ENCODE measurements around the gene AKIRIN2.
"Not testable (repeated sequence)": the region's sequence is repeated elsewhere in the genome, so short reads cannot be mapped to it uniquely, and the experiment has no call there.

Gene AKIRIN2

DNA sequence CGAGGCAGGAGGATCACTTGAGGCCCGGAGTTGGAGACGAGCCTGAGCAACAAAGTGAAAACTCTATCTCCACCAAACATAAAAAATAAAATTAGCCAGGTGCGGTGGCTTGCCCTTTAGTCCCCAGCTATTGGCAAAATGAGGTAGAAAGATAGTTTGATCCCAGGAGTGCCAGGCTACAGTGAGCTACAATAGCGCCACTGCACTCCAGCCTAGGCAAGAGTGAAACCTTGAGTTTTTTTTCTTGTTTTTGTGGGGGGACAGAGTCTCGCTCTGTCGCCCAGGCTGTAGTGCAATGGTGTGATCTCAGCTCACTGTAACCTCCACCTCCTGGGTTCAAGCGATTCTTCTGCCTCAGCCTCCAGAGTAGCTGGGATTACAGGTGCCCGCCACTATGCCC lies 14.1 kb downstream of the AKIRIN2 start:
- not testable (repeated sequence) for DNase-seq (ENCODE audit: extremely low read depth in 1 of 2, low read depth in 1 of 2)

- no peak for DNase-seq (ENCODE audit: extremely low read depth in 1 of 2, low read depth in 1 of 2)
Measured at GRCh38 chr6:87687296-87687695, 14.7 kb downstream of the AKIRIN2 start.

DNA sequence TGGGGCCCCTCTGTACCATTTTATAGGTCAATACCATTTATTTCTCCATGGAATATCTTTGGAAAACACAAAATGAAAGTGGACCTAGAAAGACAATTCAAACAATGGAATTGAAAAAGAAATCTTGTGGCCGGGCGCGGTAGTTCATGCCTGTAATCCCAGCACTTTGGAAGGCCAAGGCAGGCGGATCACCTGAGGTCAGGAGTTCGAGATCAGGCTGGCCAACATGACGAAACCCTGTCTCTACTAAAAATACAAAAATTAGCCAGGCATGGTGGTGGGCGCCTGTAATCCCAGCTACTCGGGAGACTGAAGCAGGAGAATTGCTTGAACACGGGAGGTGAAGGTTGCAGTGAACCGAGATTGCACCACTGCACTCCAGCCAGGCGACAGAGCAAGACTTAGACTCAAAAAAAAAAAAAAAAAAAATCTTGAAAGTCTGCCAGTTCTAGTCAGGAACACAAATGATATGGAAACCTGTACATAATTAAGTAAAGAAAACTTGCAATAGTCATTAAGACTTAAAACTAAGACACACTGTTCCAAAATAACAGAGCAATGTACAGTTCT lies 15.3 kb downstream of the AKIRIN2 start:
- DNase-seq (ENCODE audit: extremely low read depth in 1 of 2, low read depth in 1 of 2) = not testable (repeated sequence)

DNA sequence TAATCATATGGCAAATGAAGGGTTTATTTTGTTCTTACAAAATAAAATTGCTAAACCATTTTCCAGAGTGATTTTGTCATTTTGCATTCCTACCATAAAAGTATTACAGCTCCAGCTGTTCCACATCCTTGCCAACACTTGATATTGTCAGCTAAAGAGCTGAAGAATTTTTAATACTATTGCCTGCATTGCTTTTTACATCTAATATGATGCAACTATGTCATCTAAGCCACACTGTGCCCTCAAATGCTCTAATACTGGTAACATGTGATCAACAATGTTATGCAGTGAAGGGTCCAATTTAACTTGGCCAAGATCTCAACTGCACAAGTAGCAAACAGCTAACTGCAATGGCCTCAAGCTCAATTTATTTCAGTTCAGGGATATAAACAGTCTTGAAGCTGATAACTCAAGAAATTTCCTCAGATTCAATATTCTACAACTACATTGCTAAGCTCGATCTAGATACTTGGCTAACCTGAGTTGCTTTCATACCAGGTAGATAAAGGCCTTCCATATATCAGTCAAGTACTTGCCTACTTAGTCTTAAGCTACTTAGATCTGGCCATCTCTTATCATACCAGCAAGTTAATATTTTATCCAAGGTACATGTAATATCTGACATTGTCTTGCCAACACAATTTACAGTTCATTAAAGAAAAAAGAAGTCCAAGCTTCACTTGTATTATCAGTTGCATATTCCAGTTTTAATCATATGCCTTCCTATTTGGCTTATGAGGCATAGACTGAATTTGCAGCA lies 17.0 kb downstream of the AKIRIN2 start:
- DNase-seq (ENCODE audit: extremely low read depth in 1 of 2, low read depth in 1 of 2) = no peak

- no peak for DNase-seq (ENCODE audit: extremely low read depth in 1 of 2, low read depth in 1 of 2)
Measured at GRCh38 chr6:87683890-87684289, 18.1 kb downstream of the AKIRIN2 start.

GRCh38 chr6:87682310-87682709 lies 19.7 kb downstream of the AKIRIN2 start:
- no peak for DNase-seq (ENCODE audit: extremely low read depth in 1 of 2, low read depth in 1 of 2)

DNA sequence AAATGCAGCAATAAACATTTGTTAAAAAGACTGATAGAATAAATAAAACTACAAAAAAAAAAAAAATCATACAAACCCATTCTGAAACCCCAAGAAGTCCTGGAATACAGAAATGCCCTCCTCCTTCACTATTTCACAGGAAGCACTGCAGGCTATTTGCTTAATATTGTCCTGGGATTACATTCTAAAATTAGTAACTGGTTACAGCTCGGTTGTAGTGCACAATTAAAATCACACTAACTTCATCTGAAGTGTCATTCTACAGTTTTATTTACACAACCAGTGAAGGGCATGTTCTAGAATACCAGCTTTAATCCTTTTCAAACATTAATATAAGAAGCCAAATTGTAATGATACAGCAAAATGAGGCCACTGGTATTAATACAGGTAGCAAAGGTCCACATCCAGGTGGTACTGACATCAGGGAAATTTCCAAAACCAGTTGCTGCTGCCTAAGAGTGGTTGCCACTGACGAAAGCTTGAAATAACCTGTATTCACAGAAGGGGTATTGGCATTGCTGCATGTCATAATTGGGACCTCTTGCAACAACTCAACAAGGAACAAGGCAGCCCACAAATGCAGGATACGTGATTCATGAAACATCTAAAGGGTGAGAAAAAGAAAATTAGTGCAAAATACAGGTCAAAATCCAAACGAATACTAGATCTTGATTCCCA lies 26.9 kb downstream of the AKIRIN2 start:
- no peak for DNase-seq (ENCODE audit: extremely low read depth in 1 of 2, low read depth in 1 of 2)

GRCh38 chr6:87674290-87674689 lies 27.7 kb downstream of the AKIRIN2 start:
- no peak for DNase-seq (ENCODE audit: extremely low read depth in 1 of 2, low read depth in 1 of 2)

- DNase-seq (ENCODE audit: extremely low read depth in 1 of 2, low read depth in 1 of 2) = no peak
Measured at GRCh38 chr6:87673237-87673636, 28.8 kb downstream of the AKIRIN2 start.

DNA sequence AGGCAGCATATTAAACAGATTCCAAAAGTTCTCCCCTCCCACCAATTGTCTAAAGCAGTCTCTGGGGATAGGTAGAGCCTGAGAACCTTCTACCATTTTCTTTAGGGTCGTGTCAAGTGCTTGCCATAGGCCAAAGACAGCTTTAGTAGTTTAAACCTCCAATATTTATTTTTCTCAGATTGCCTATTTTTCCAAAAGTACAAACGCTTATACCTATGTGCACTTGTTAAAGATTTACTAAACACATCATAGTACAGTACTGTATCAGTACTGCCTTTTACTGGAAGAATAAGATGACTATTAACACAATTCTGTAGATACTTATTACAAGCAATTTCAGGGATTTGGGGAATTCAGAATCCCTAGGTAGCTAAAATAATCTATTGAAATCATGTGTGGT lies 29.4 kb downstream of the AKIRIN2 start:
- DNase-seq (ENCODE audit: extremely low read depth in 1 of 2, low read depth in 1 of 2) = no peak

DNA sequence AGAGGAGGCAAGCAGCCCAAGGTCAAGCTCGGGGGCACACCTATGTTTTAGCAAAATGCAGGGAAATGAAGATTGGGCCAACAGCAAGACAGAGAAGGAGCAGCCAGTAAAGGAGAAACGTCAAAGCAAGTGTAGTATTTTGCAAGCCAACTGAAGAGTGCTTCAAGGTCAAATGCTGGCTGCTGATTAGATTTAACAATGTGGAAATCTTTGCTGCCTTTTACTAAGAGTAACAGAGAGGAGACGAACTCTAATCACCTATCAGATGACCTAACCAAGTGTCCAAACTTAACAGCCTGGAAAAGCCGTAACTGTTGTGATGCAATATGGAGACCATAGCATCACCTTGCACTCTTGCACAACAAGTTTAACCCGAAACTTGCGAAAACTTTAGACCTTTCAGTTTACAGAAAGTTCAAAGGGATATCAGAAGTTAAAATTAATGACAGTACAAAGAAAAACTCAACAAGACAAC lies 30.4 kb downstream of the AKIRIN2 start:
- DNase-seq (ENCODE audit: extremely low read depth in 1 of 2, low read depth in 1 of 2) = no peak

GRCh38 chr6:87670707-87671106 lies 31.3 kb downstream of the AKIRIN2 start:
- DNase-seq (ENCODE audit: extremely low read depth in 1 of 2, low read depth in 1 of 2) = no peak

DNA sequence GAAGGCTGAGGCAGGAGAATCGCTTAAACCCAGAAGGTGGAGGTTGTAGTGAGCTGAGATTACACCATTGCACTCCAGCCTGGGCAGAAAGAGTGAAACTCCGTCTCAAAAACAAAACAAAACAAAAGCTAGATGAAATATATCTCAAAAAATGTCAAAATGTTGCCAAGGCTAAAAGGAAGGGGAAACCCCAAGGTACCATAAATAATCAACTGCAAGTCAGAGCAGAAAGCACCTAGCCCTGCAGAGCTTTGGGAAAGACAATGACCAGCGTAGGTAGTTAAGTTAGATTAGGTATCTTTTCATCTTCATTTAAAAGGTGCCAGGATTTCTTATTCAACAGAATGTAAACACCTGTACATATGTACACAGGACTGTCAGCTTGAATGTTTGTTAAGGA lies 33.0 kb downstream of the AKIRIN2 start:
- no peak for DNase-seq (ENCODE audit: extremely low read depth in 1 of 2, low read depth in 1 of 2)

- DNase-seq (ENCODE audit: extremely low read depth in 1 of 2, low read depth in 1 of 2) = no peak
Measured at GRCh38 chr6:87668013-87668412, 34.0 kb downstream of the AKIRIN2 start.

GRCh38 chr6:87667032-87667431 lies 35.0 kb downstream of the AKIRIN2 start:
- no peak for DNase-seq (ENCODE audit: extremely low read depth in 1 of 2, low read depth in 1 of 2)

DNA sequence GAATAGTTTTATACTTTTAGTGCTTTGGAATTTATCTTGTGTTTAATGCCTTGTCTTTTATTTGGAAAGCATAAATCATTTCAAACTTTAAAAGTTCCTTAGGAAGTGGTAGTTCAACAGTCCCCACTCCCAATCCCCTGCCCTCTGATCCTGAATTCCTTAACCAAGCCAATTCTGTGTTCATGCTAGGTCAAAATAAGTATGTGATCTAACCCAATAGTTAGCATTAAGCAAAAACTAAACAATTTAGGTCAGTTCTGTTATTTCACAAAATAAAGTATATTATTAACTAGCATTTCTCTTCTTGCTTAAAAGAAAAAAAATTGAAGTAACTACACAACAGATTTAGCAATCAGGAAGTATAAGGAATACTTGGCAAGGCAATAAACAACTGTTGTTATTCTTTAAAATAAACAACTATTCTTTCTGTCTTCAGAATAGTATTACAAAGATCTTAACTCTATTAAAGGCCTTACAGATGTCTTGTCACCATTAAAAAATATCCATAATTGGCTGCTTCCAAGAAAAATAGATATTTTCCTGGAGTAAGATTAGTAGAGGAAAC lies 37.0 kb downstream of the AKIRIN2 start:
- DNase-seq (ENCODE audit: extremely low read depth in 1 of 2, low read depth in 1 of 2) = no peak

DNA sequence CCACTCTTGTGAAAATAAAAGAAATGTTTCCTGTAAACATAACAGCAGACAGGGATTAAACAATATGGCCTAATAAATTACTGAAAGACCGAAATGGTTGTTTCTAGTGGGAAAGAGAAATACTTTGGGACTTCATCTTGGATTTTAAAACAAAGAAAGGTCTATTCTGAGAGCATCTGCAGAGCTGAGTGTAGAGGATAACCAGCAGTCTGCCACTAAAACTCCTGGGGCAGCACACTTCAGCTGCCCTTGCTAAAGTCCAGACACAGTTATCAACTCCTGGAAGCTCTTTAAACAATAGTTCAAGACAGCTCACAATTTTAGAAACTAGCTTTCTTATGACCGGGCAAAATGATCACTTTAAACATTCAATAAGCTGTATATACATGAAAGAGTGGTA lies 38.6 kb downstream of the AKIRIN2 start:
- DNase-seq (ENCODE audit: extremely low read depth in 1 of 2, low read depth in 1 of 2) = no peak

DNA sequence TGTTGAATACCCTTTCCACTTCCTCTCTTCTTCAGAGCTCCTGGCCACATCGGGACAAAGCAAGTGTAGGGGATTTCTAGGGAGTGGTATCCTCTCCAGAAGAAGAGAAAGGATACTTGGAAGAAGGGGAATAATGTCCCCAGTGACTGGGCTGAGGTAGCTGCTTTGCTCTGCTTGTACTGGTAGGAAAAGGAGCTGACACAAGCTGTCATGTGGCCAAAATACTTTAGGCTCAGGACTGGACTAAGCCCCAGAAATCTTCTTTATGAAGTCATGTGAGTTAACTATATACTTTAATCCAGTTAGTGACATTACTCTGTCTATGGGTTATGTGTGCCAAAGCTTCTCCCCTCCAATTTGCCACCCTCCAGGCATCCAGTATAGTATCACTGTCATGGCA lies 40.5 kb downstream of the AKIRIN2 start:
- DNase-seq (ENCODE audit: extremely low read depth in 1 of 2, low read depth in 1 of 2) = no peak

- DNase-seq (ENCODE audit: extremely low read depth in 1 of 2, low read depth in 1 of 2) = no peak
Measured at GRCh38 chr6:87661016-87661415, 41.0 kb downstream of the AKIRIN2 start.

DNA sequence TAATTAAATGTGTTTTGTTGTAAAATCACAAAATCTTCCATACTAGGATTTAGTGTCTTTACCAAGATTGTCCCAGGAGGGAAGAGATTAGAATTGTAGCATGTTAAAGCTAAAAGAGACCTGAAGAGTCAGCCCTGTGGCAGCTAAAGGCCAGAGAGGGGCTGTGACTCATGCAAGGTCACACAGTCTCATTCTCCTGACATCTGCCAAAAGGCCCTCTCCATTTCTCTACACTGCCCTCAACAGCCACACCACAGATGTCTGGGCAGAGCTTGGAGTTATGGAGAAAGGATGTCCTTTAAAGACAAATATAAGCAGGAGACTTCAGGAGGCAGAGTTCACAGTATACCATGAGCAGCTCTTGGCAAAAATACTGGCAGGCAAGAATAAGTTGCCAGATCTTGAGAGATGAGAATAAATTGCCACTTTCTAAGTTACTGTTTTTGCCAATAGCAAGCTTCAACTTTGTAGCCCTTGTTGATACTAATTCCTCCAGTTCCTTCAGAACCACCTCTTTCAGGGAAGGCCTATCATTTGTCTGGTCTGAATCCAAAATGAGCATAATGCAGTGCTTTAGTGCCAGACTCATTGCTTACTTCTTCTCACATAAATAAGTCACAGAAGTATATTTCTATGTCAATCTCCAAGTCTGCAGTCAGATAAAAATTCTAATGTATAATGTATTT lies 41.7 kb downstream of the AKIRIN2 start:
- no peak for DNase-seq (ENCODE audit: extremely low read depth in 1 of 2, low read depth in 1 of 2)

DNA sequence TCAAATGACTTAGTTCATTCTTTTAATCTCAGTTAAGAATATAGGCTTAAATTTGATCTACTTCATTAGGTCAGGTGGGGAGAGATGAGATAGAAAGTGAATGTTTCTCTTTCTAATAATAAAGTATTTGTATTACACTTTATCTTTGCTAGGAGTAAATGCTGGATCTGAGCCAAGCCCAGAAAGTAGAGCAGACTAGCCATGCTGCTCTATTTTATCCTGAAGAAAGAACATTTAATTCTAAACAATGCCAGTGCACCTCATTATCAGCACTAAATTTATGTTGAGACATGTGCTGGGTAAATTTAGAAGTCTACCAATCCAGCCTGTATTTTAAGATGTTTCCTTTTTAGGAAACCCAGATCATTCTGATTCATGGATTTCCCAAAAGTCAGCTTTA lies 43.5 kb downstream of the AKIRIN2 start:
- no peak for DNase-seq (ENCODE audit: extremely low read depth in 1 of 2, low read depth in 1 of 2)

All from activated CD8-positive, alpha-beta memory T cell treated with anti-CD3 and anti-CD28 coated beads for 1 hour (primary cell).